ENCODE data around the gene MPRIP. TPM values are rescaled to one million over a fixed set of nuclear protein-coding genes. Genes with fewer than 3 reads are reported as not detected.
"Not testable (repeated sequence)": the region's sequence is repeated elsewhere in the genome, so short reads cannot be mapped to it uniquely, and the experiment has no call there.

MPRIP gene
- total RNA-seq, 1 experiment from 2014 or later, result 132 TPM

DNA sequence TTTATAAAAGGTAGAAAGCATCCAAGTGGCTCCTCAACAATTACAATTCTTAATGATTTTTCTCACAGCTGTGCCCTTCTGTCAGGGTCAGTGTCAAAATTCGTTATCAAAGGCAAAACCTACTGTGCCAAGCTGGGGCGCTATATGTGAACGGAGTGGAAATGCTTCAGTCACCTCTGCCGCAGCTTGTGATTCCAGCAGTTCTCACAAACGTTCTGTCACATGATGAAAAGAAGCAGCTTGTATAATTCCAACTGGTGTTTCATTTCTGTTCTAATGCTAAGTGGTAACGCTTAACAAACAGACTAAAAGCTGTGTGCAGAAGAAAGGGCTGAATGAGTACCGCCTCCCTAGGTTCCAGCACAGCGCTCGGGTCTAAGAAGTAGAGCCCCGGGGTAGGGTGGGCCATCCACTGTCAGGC is 149.7 kb downstream of the MPRIP start:
- H3K23ac ChIP-seq (ENCODE audit: insufficient read length, low read depth, low read length), result no peak overlapping the region
- H3K4ac ChIP-seq (ENCODE audit: low read depth, low read length), result no peak overlapping the region
- peaks cover 0 to 3% of the 10 kb centered on the region in 2 experiments; a peak in 1 of 4 replicates for H3K4me1 Mint-ChIP-seq
- H3K27me3 ChIP-seq (ENCODE audit: insufficient read depth, low read length), result no peaks in the 10 kb centered on the region
- no peak overlapping the region for H3K9ac ChIP-seq (ENCODE audit: extremely low read depth, insufficient read length, low read length)
- H3K23me2 ChIP-seq (ENCODE audit: insufficient read length, low read depth, low read length, poor library complexity, severe bottlenecking), result no peaks in the 10 kb centered on the region
- no peak overlapping the region for H2BK5ac ChIP-seq (ENCODE audit: insufficient read length, low read length)
- H3K9me3 Mint-ChIP-seq, result no peaks in the 10 kb centered on the region
- TF ChIP-seq CTCF (conservative IDR thresholded peaks at IDR 0.05), result no peak
- H3K14ac ChIP-seq (ENCODE audit: insufficient read depth, low read length), result no peak overlapping the region
- H3K27ac Mint-ChIP-seq, result no peak overlapping the region
- no peaks in the 10 kb centered on the region for H3K79me1 ChIP-seq (ENCODE audit: insufficient read depth, low read depth, low read length, poor library complexity, severe bottlenecking)
- H2BK120ac ChIP-seq (ENCODE audit: low read depth, low read length, poor library complexity, severe bottlenecking), result no peak overlapping the region
- no peak overlapping the region for H3K27ac ChIP-seq (ENCODE audit: insufficient read length, low read depth, low read length)
- H3T11ph ChIP-seq (ENCODE audit: low read length), result no peak overlapping the region
- H3K18ac ChIP-seq (ENCODE audit: insufficient read length, low read depth, low read length), result no peak overlapping the region
- WGBS (ENCODE audit: extremely low coverage, insufficient read length, low lambda C conversion rate), result no CpG with 5 or more reads among the region's 10 CpGs
- H3K79me2 ChIP-seq (ENCODE audit: insufficient read depth, low read length), result no peaks in the 10 kb centered on the region
- H3K9me3 ChIP-seq (ENCODE audit: control insufficient read depth, low read depth, low read length), result no peaks in the 10 kb centered on the region
- H2BK15ac ChIP-seq (ENCODE audit: low read depth, low read length), result no peak overlapping the region
- H4K91ac ChIP-seq (ENCODE audit: insufficient read length, low read depth, low read length), result no peak overlapping the region
- no peak for DNase-seq
- H3K27me3 Mint-ChIP-seq (ENCODE audit: low read depth), result no peaks in the 10 kb centered on the region; the same call in none of the 2 replicates
- H3K4me2 ChIP-seq (ENCODE audit: insufficient read depth, insufficient read length, low read length), result no peak overlapping the region
- no peak overlapping the region for H2BK20ac ChIP-seq (ENCODE audit: low read depth, low read length, poor library complexity, severe bottlenecking)
- H2AFZ ChIP-seq (ENCODE audit: low read length), result no peak overlapping the region
- no peak overlapping the region for H2BK12ac ChIP-seq (ENCODE audit: insufficient read length, low read depth, low read length)
- no peaks in the 10 kb centered on the region for H3K4me1 ChIP-seq (ENCODE audit: insufficient read depth, low read length)
- no peak overlapping the region for H3K56ac ChIP-seq (ENCODE audit: insufficient read length, low read depth, low read length)
- no peaks in the 10 kb centered on the region for H4K20me1 ChIP-seq (ENCODE audit: control insufficient read depth, insufficient read depth, insufficient read length)
- H4K5ac ChIP-seq (ENCODE audit: insufficient read length, low read depth, low read length), result no peak overlapping the region
- H3K36me3 Mint-ChIP-seq (ENCODE audit: insufficient read depth in 1 of 3, low read depth in 3 of 3), result peaks cover 0 to 8% (median 0%) of the 10 kb centered on the region in 3 experiments; a peak in 3 of 7 replicates
- H2AK5ac ChIP-seq (ENCODE audit: insufficient read length, low read length), result no peak overlapping the region
- H4K8ac ChIP-seq (replicated peaks; ENCODE audit: insufficient read length, low read depth, low read length), result no peak overlapping the region
- H3K4me3 Mint-ChIP-seq, result no peak overlapping the region

GRCh38 chr17:17195466-17195865 is 153.2 kb downstream of the MPRIP start:
- not testable (repeated sequence) for H3K23ac ChIP-seq (ENCODE audit: insufficient read length, low read depth, low read length); H3K9me3 Mint-ChIP-seq; H2BK5ac ChIP-seq (ENCODE audit: insufficient read length, low read length); H3K14ac ChIP-seq (ENCODE audit: insufficient read depth, low read length); H2BK15ac ChIP-seq (ENCODE audit: low read depth, low read length); H3K4ac ChIP-seq (ENCODE audit: low read depth, low read length); H3K23me2 ChIP-seq (ENCODE audit: insufficient read length, low read depth, low read length, poor library complexity, severe bottlenecking); H2BK20ac ChIP-seq (ENCODE audit: low read depth, low read length, poor library complexity, severe bottlenecking); H3K36me3 Mint-ChIP-seq (ENCODE audit: insufficient read depth in 1 of 3, low read depth in 3 of 3); H3K4me1 ChIP-seq (ENCODE audit: insufficient read depth, low read length); H3K9me3 ChIP-seq (ENCODE audit: control insufficient read depth, low read depth, low read length); DNase-seq; H3K79me1 ChIP-seq (ENCODE audit: insufficient read depth, low read depth, low read length, poor library complexity, severe bottlenecking); H3K27ac ChIP-seq (ENCODE audit: insufficient read length, low read depth, low read length); H4K8ac ChIP-seq (replicated peaks; ENCODE audit: insufficient read length, low read depth, low read length); H4K5ac ChIP-seq (ENCODE audit: insufficient read length, low read depth, low read length); H4K20me1 ChIP-seq (ENCODE audit: control insufficient read depth, insufficient read depth, insufficient read length); H3T11ph ChIP-seq (ENCODE audit: low read length); H2BK120ac ChIP-seq (ENCODE audit: low read depth, low read length, poor library complexity, severe bottlenecking); H3K4me2 ChIP-seq (ENCODE audit: insufficient read depth, insufficient read length, low read length); H2AK5ac ChIP-seq (ENCODE audit: insufficient read length, low read length); H3K4me1 Mint-ChIP-seq; H3K79me2 ChIP-seq (ENCODE audit: insufficient read depth, low read length); H3K27ac Mint-ChIP-seq; H3K4me3 Mint-ChIP-seq; H2AFZ ChIP-seq (ENCODE audit: low read length); H3K27me3 ChIP-seq (ENCODE audit: insufficient read depth, low read length); H3K56ac ChIP-seq (ENCODE audit: insufficient read length, low read depth, low read length); H3K18ac ChIP-seq (ENCODE audit: insufficient read length, low read depth, low read length); H2BK12ac ChIP-seq (ENCODE audit: insufficient read length, low read depth, low read length); H4K91ac ChIP-seq (ENCODE audit: insufficient read length, low read depth, low read length); H3K27me3 Mint-ChIP-seq (ENCODE audit: low read depth); H3K9ac ChIP-seq (ENCODE audit: extremely low read depth, insufficient read length, low read length)
- WGBS (ENCODE audit: extremely low coverage, insufficient read length, low lambda C conversion rate), result no CpG with 5 or more reads among the region's 5 CpGs

Data from H9 (cell line).